Neutrophil (primary cell): ENCODE measurements around the gene CYFIP2.

ENCODE experiments used
- H3K27ac ChIP-seq: fragments of 200-600 bp; sonication (generic); 2 replicates; pipeline ENCODE4 v1.5.1; 2016; ENCODE audit warnings: mild to moderate bottlenecking, moderate library complexity
- H3K27me3 ChIP-seq: fragments of 200-600 bp; sonication (generic); 2 replicates; pipeline ENCODE4 v1.6.0; 2016; ENCODE audit warnings: mild to moderate bottlenecking
- H3K36me3 ChIP-seq: fragments of 200-600 bp; sonication (generic); 2 replicates; pipeline ENCODE4 v1.5.1; 2017
- H3K4me1 ChIP-seq, 2 experiments: fragments of 200-600 bp in 1 of 2; sonication (generic) in 1 of 2; 1 replicate in 1 of 2; 2 replicates in 1 of 2; pipeline versions ENCODE4 v1.5.1 to v1.6.1; 2013 to 2016; ENCODE audit warnings: low read depth in 1 of 2, low read length in 1 of 2, mild to moderate bottlenecking in 1 of 2, moderate library complexity in 1 of 2; ENCODE audit not compliant: control insufficient read depth in 1 of 2, insufficient read depth in 1 of 2
- H3K4me3 ChIP-seq, 2 experiments: fragments of 200-600 bp in 1 of 2; sonication (generic) in 1 of 2; 1 replicate in 1 of 2; 2 replicates in 1 of 2; pipeline ENCODE4 v1.5.1; 2013 to 2016; ENCODE audit warnings: low read depth in 1 of 2, low read length in 1 of 2, mild to moderate bottlenecking in 1 of 2, moderate library complexity in 1 of 2
- H3K9me3 ChIP-seq: fragments of 200-600 bp; sonication (generic); 2 replicates; pipeline ENCODE4 v1.5.1; 2016
- CTCF ChIP-seq: fragments of 200-600 bp; sonication (generic); IDR thresholded peaks from 2 replicates; pipeline ENCODE4 v1.5.1; 2016; ENCODE audit warnings: antibody characterized with exemption

CYFIP2 gene

GRCh38 chr5:157269761-157270272 is 3.9 kb downstream of the CYFIP2 start:
- peaks cover 91 to 94% of the 10 kb centered on the region in 2 experiments for H3K4me1 ChIP-seq
- H3K4me3 ChIP-seq, result peak overlapping the region; percentile 89 to 91
- no peaks in the 10 kb centered on the region for H3K36me3 ChIP-seq
- no peaks in the 10 kb centered on the region for H3K9me3 ChIP-seq
- no peaks in the 10 kb centered on the region for H3K27me3 ChIP-seq
- peak overlapping the region; percentile 96 for H3K27ac ChIP-seq
- no peak for TF ChIP-seq CTCF

GRCh38 chr5:157270771-157271170 is 4.8 kb downstream of the CYFIP2 start:
- no peak for TF ChIP-seq CTCF
- no peaks in the 10 kb centered on the region for H3K27me3 ChIP-seq
- H3K36me3 ChIP-seq, result no peaks in the 10 kb centered on the region
- H3K9me3 ChIP-seq, result no peaks in the 10 kb centered on the region
- peak overlapping the region; percentile 46 to 91 for H3K4me3 ChIP-seq
- H3K27ac ChIP-seq, result peak overlapping the region; percentile 96
- peaks cover 92 to 94% of the 10 kb centered on the region in 2 experiments for H3K4me1 ChIP-seq

- Histone ChIP-seq H3K36me3 (no peaks in the 10 kb centered on the region), H3K4me1 (peaks cover 98 to 100% of the 10 kb centered on the region in 2 experiments), H3K27ac (peak overlapping the region; percentile 96), H3K4me3 (peak overlapping the region; percentile 46 to 53), H3K27me3 (no peaks in the 10 kb centered on the region), H3K9me3 (no peaks in the 10 kb centered on the region)
- TF ChIP-seq CTCF, result peak; percentile 6
These were observed 5.9 kb downstream of the CYFIP2 start for GRCh38 chr5:157271740-157272271.

- TF ChIP-seq CTCF, result peak; percentile 12
- Histone ChIP-seq H3K9me3 (no peaks in the 10 kb centered on the region), H3K4me1 (peaks cover 94 to 99% of the 10 kb centered on the region in 2 experiments), H3K27me3 (no peaks in the 10 kb centered on the region), H3K4me3 (peak overlapping the region; percentile 46 to 53), H3K27ac (peak overlapping the region; percentile 96), H3K36me3 (no peaks in the 10 kb centered on the region)
These were observed 7.2 kb downstream of the CYFIP2 start for GRCh38 chr5:157273131-157273556.

- no peak for TF ChIP-seq CTCF
- no peak overlapping the region for H3K4me3 ChIP-seq
- peaks cover 94 to 99% of the 10 kb centered on the region in 2 experiments for H3K4me1 ChIP-seq
- H3K27me3 ChIP-seq, result no peaks in the 10 kb centered on the region
- H3K9me3 ChIP-seq, result no peaks in the 10 kb centered on the region
- H3K36me3 ChIP-seq, result no peaks in the 10 kb centered on the region
- peak overlapping the region; percentile 96 for H3K27ac ChIP-seq
These were observed 9.5 kb downstream of the CYFIP2 start for GRCh38 chr5:157275403-157275802.
